NT2/D1 (cell line): Measurements from ENCODE around the gene RFC4.

Experiments
- DNase-seq: peaks from one replicate; pipeline ENCODE4 v3.0.0-alpha.2; 2011; ENCODE audit warnings: low read depth, low spot score
- H3K27me3 ChIP-seq: 2 replicates; pipeline ENCODE4 v1.6.0; 2011; ENCODE audit warnings: mild to moderate bottlenecking; ENCODE audit not compliant: insufficient read length, insufficient read depth
- H3K36me3 ChIP-seq: 2 replicates; pipeline ENCODE4 v1.6.1; 2011; ENCODE audit warnings: mild to moderate bottlenecking, low read length, mixed read lengths; ENCODE audit not compliant: insufficient read depth, insufficient read length
- H3K4me1 ChIP-seq: 2 replicates; pipeline ENCODE4 v1.5.1; 2011; ENCODE audit not compliant: insufficient read depth, insufficient read length
- H3K4me3 ChIP-seq: 2 replicates; pipeline ENCODE4 v1.5.1; 2011; ENCODE audit warnings: low read depth; ENCODE audit not compliant: insufficient read length
- H3K9ac ChIP-seq: 2 replicates; pipeline ENCODE4 v1.6.0; 2011; ENCODE audit warnings: low read depth; ENCODE audit not compliant: insufficient read length
- H3K9me3 ChIP-seq: 2 replicates; pipeline ENCODE4 v1.5.1; 2011; ENCODE audit warnings: mild to moderate bottlenecking, low read length; ENCODE audit not compliant: insufficient read depth
- SUZ12 ChIP-seq: IDR thresholded peaks from 2 replicates; pipeline ENCODE4 v1.6.1; 2011; ENCODE audit not compliant: insufficient read length, insufficient read depth; ENCODE audit errors: extremely low read depth
- YY1 ChIP-seq: IDR thresholded peaks from 2 replicates; pipeline ENCODE4 v1.6.1; 2011; ENCODE audit not compliant: insufficient read length, insufficient read depth
- ZNF274 ChIP-seq: IDR thresholded peaks from 2 replicates; pipeline ENCODE4 v1.6.1; 2011; ENCODE audit warnings: mild to moderate bottlenecking, low read depth, low read length

RFC4 gene

GRCh38 chr3:186760897-186761447 lies 45.3 kb downstream of the RFC4 start:
- Histone ChIP-seq H3K4me3 (no peak overlapping the region), H3K36me3 (no peaks in the 10 kb centered on the region), H3K27me3 (no peaks in the 10 kb centered on the region), H3K9me3 (no peaks in the 10 kb centered on the region), H3K9ac (no peak overlapping the region), H3K4me1 (no peaks in the 10 kb centered on the region)
- DNase-seq = no peak
- TF ChIP-seq ZNF274 (no peak), YY1 (no peak), SUZ12 (no peak)

DNA sequence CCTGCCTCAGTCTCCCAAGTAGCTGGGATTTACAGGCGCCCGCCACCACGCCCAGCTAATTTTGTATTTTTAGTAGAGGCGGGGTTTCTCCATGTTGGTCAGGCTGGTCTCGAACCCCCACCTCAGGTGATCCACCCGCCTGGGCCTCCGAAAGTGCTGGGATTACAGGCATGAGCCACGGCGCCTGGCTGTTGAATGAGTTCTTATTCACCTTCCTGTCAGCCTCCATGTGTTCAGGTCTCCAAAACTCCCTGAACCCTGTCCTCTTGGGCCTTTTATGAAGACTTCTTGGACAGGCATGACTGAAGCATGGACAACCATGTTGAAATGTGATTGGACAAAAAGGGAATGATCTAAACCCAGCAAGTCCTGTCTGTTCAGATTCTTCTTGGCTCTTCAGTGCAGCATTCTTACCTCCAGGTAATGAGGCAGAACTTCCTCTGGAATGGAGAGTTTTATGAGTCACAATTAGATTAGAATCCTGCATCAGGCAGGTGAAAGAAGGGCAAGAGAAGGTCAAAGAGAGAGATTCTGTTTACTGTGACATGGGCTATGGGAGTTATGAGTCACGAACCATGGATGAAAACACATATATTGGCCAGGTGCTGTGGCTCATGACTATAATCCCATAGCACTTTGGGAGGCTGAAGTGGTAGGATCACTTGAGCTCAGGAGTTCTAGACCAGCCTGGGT lies 46.0 kb downstream of the RFC4 start:
- H3K36me3 ChIP-seq = no peaks in the 10 kb centered on the region
- H3K4me3 ChIP-seq = no peak overlapping the region
- H3K27me3 ChIP-seq = no peaks in the 10 kb centered on the region
- no peaks in the 10 kb centered on the region for H3K4me1 ChIP-seq
- no peak overlapping the region for H3K9ac ChIP-seq
- TF ChIP-seq ZNF274 (no peak), YY1 (no peak), SUZ12 (no peak)
- H3K9me3 ChIP-seq = no peaks in the 10 kb centered on the region
- DNase-seq = no peak

DNA sequence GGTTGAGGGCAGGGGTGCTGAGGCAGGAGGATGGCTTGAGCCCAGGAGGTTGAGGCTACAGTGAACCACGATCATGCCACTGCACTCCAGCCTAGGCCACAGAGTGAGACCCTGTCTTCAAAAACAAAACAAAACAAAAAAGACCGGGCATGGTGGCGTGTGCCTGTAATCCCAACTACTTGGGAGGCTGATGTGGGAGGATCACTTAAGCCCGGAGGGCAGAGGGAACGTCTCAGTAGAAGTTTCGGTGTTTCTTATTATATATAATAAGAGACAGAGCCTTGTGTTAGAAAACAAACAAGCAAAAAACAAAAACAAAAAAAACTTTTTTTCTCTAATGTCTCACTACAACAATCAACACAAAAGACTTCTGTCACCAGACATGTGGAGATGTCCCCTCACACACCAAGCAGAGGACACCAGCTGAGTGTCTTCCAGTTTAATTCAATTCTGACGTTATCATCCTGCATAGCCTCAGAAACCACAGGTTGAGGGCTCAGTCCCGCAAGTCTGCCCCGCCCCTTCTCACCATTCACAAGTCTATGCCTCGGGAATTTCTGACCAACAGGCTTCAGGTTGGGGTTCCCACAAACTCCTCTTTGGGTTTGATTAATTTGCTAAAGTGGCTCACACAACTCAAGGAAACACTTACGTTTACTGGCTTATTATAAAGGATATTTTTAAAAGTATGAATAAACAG lies 46.9 kb downstream of the RFC4 start:
- Histone ChIP-seq H3K36me3 (no peaks in the 10 kb centered on the region), H3K27me3 (no peaks in the 10 kb centered on the region), H3K4me1 (no peaks in the 10 kb centered on the region), H3K9me3 (no peaks in the 10 kb centered on the region), H3K9ac (no peak overlapping the region), H3K4me3 (no peak overlapping the region)
- no peak for DNase-seq
- TF ChIP-seq ZNF274 (no peak), SUZ12 (no peak), YY1 (no peak)

- H3K27me3 ChIP-seq = no peaks in the 10 kb centered on the region
- H3K9me3 ChIP-seq = no peaks in the 10 kb centered on the region
- H3K9ac ChIP-seq = no peak overlapping the region
- TF ChIP-seq SUZ12 = no peak
- no peak for TF ChIP-seq YY1
- no peak overlapping the region for H3K4me3 ChIP-seq
- no peak for DNase-seq
- H3K4me1 ChIP-seq = no peaks in the 10 kb centered on the region
- no peaks in the 10 kb centered on the region for H3K36me3 ChIP-seq
Measured at GRCh38 chr3:186757686-186758220, 48.5 kb downstream of the RFC4 start.

GRCh38 chr3:186757214-186757613 lies 49.1 kb downstream of the RFC4 start:
- H3K27me3 ChIP-seq = no peaks in the 10 kb centered on the region
- DNase-seq = no peak
- no peaks in the 10 kb centered on the region for H3K36me3 ChIP-seq
- H3K9ac ChIP-seq = no peak overlapping the region
- TF ChIP-seq SUZ12 (no peak), ZNF274 (no peak), YY1 (no peak)
- H3K4me1 ChIP-seq = no peaks in the 10 kb centered on the region
- no peaks in the 10 kb centered on the region for H3K9me3 ChIP-seq
- no peak overlapping the region for H3K4me3 ChIP-seq

DNA sequence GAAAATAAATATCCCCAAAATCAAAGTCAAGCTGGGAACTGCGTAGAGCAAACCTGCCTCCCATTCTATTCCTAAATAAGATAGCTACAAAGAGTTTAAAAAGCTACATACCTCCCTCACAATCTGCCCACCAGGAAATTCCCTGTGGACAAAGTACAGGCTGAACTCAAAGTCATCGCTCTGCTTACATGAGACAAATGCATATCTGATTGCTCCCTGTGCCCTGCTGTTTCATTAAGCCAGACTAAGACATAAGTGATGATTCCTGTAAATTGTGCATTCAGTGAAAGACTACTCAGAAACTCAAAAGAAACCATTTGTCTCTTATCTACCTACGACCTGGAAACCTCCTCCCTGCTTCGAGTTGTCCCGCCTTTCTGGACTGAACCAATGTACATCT lies 51.4 kb downstream of the RFC4 start:
- Histone ChIP-seq H3K27me3 (no peaks in the 10 kb centered on the region), H3K9ac (no peak overlapping the region), H3K36me3 (no peaks in the 10 kb centered on the region), H3K9me3 (no peaks in the 10 kb centered on the region), H3K4me1 (peaks cover 4% of the 10 kb centered on the region), H3K4me3 (no peak overlapping the region)
- no peak for DNase-seq
- TF ChIP-seq YY1 (no peak), ZNF274 (no peak), SUZ12 (no peak)

DNA sequence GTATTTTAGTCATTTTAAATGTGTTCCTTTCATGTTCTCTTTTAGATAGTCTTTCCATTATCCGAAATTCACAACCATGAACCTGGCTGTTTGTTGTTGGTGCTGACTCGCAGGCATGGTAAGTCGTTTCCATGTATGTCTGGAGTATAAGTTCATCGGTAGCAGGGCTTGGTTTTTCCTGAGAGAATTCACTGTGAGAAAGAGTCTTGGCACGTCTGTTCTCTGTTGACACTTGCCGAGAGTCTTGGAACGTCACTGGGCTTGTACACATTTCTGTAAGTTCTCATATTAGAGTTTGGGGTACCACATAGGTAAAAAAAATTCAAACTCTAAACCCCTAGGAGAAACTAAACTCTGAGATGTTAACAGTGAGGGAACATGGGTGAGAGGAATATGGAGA lies 52.3 kb downstream of the RFC4 start:
- no peak overlapping the region for H3K4me3 ChIP-seq
- no peak for DNase-seq
- no peaks in the 10 kb centered on the region for H3K9me3 ChIP-seq
- H3K9ac ChIP-seq = no peak overlapping the region
- TF ChIP-seq ZNF274 = no peak
- TF ChIP-seq YY1 = no peak
- no peak for TF ChIP-seq SUZ12
- no peaks in the 10 kb centered on the region for H3K27me3 ChIP-seq
- H3K4me1 ChIP-seq = peaks cover 4% of the 10 kb centered on the region
- no peaks in the 10 kb centered on the region for H3K36me3 ChIP-seq
